HEK293 (cell line): Measurements from ENCODE around the gene RHOXF2.
"Not testable (repeated sequence)": the region's sequence is repeated elsewhere in the genome, so short reads cannot be mapped to it uniquely, and the experiment has no call there.

ENCODE experiments used
- CTCF ChIA-PET: fragments of 350-600 bp; formaldehyde crosslinking; extraction: SDS; loops from one replicate; lab custom pipeline; 2021; ENCODE audit warnings: antibody characterized with exemption; lab: Yijun Ruan, JAX
- POLR2A ChIA-PET: fragments of 300-600 bp; formaldehyde crosslinking; extraction: SDS; loops from one replicate; lab custom pipeline; 2020; ENCODE audit warnings: antibody characterized with exemption, inconsistent platforms; lab: Yijun Ruan, JAX
- H3K27ac ChIP-seq: fragments of 200-500 bp; sonication (Bioruptor generic); 2 replicates; pipeline ENCODE4 v1.5.1; 2014; ENCODE audit warnings: low read depth, low read length, control low read depth, inconsistent platforms; ENCODE audit errors: extremely low read depth
- H3K36me3 ChIP-seq, 2 experiments: fragments of 200-500 bp in 1 of 2; sonication (Bioruptor generic) in 1 of 2; 1 replicate in 1 of 2; 2 replicates in 1 of 2; pipeline ENCODE4 v1.5.1; 2014 to 2017; ENCODE audit warnings: inconsistent platforms in 2 of 2, low read length in 2 of 2; ENCODE audit not compliant: control insufficient read depth in 2 of 2, insufficient read depth in 1 of 2
- H3K4me1 ChIP-seq: fragments of 200-500 bp; sonication (Bioruptor generic); 2 replicates; pipeline ENCODE4 v1.5.1; 2014; ENCODE audit warnings: mild to moderate bottlenecking, low read length, inconsistent platforms; ENCODE audit not compliant: control insufficient read depth, insufficient read depth
- H3K4me3 ChIP-seq: 2 replicates; pipeline ENCODE4 v1.5.1; 2011; ENCODE audit warnings: low read depth, mild to moderate bottlenecking, control low read depth, low read length, moderate library complexity
- H3K9me3 ChIP-seq: fragments of 200-500 bp; sonication (Bioruptor generic); 2 replicates; pipeline ENCODE4 v1.5.1; 2014; ENCODE audit warnings: low read depth, low read length, inconsistent platforms; ENCODE audit not compliant: control insufficient read depth, insufficient read depth
- ELK4 ChIP-seq: IDR thresholded peaks from 2 replicates; pipeline ENCODE4 v1.6.1; 2011; ENCODE audit warnings: mild to moderate bottlenecking, low read depth, low read length, borderline replicate concordance
- GLI2 ChIP-seq: fragments of 450-650 bp; formaldehyde crosslinking; IDR thresholded peaks from 2 replicates; pipeline ENCODE4; 2017; ENCODE audit warnings: missing biosample characterization, missing genetic modification characterization, low read depth, borderline replicate concordance
- HIC1 ChIP-seq: fragments of 450-650 bp; formaldehyde crosslinking; IDR thresholded peaks from 2 replicates; pipeline ENCODE4 v1.5.1; 2016; ENCODE audit warnings: missing biosample characterization, missing genetic modification characterization
- HOXA7 ChIP-seq: sonication (generic); formaldehyde crosslinking; IDR thresholded peaks from 2 replicates; pipeline ENCODE4 v1.8.1; 2022; ENCODE audit warnings: missing genetic modification reagents, borderline replicate concordance
- INSM2 ChIP-seq: fragments of 450-650 bp; formaldehyde crosslinking; IDR thresholded peaks from 2 replicates; pipeline ENCODE4 v1.5.1; 2016; ENCODE audit warnings: missing biosample characterization, missing genetic modification characterization
- MZF1 ChIP-seq: fragments of 450-650 bp; formaldehyde crosslinking; IDR thresholded peaks from 2 replicates; pipeline ENCODE4 v1.5.1; 2017; ENCODE audit warnings: missing biosample characterization, missing genetic modification characterization, borderline replicate concordance
- PBX3 ChIP-seq: sonication (generic); formaldehyde crosslinking; IDR thresholded peaks from 2 replicates; pipeline ENCODE4 v1.8.1; 2022; ENCODE audit warnings: mild to moderate bottlenecking, moderate library complexity, missing genetic modification reagents
- RBAK ChIP-seq: fragments of 450-650 bp; formaldehyde crosslinking; IDR thresholded peaks from 2 replicates; pipeline ENCODE4 v1.5.1; 2016; ENCODE audit warnings: missing biosample characterization, missing genetic modification characterization
- TCF7L2 ChIP-seq: IDR thresholded peaks from 2 replicates; pipeline ENCODE4 v1.6.1; 2011; ENCODE audit warnings: low read depth, mild to moderate bottlenecking, inconsistent platforms, low read length, moderate library complexity, borderline replicate concordance
- WT1 ChIP-seq: fragments of 450-650 bp; formaldehyde crosslinking; IDR thresholded peaks from 2 replicates; pipeline ENCODE4 v1.5.1; 2016; ENCODE audit warnings: missing biosample characterization, missing genetic modification characterization
- ZBTB44 ChIP-seq: fragments of 450-650 bp; IDR thresholded peaks from 2 replicates; pipeline ENCODE4 v1.5.1; 2018; ENCODE audit warnings: missing biosample characterization, mild to moderate bottlenecking, missing genetic modification characterization
- ZNF114 ChIP-seq: fragments of 450-650 bp; formaldehyde crosslinking; IDR thresholded peaks from 2 replicates; pipeline ENCODE4 v1.5.0; 2017; ENCODE audit warnings: missing biosample characterization, missing genetic modification characterization
- ZNF248 ChIP-seq: fragments of 450-650 bp; formaldehyde crosslinking; IDR thresholded peaks from 2 replicates; pipeline ENCODE4 v1.5.1; 2017; ENCODE audit warnings: missing biosample characterization, missing genetic modification characterization
- ZNF26 ChIP-seq: fragments of 450-650 bp; formaldehyde crosslinking; IDR thresholded peaks from 2 replicates; pipeline ENCODE4 v1.5.1; 2016; ENCODE audit warnings: missing biosample characterization, missing genetic modification characterization
- ZNF394 ChIP-seq: fragments of 450-650 bp; formaldehyde crosslinking; IDR thresholded peaks from 2 replicates; pipeline ENCODE4 v1.5.1; 2016; ENCODE audit warnings: missing biosample characterization, missing genetic modification characterization, mild to moderate bottlenecking, moderate library complexity, borderline replicate concordance
- ZNF426 ChIP-seq: fragments of 450-650 bp; formaldehyde crosslinking; IDR thresholded peaks from 2 replicates; pipeline ENCODE4 v1.5.1; 2017; ENCODE audit warnings: missing biosample characterization, missing genetic modification characterization, mild to moderate bottlenecking, inconsistent platforms, moderate library complexity
- ZNF555 ChIP-seq: fragments of 450-650 bp; formaldehyde crosslinking; conservative IDR thresholded peaks from 2 replicates; pipeline ENCODE4 v1.5.1; 2017; ENCODE audit warnings: missing biosample characterization, mild to moderate bottlenecking, missing genetic modification characterization, inconsistent platforms
- ZNF623 ChIP-seq: fragments of 450-650 bp; formaldehyde crosslinking; IDR thresholded peaks from 2 replicates; pipeline ENCODE4 v1.5.1; 2016; ENCODE audit warnings: missing biosample characterization, missing genetic modification characterization
- ZNF791 ChIP-seq: fragments of 450-650 bp; formaldehyde crosslinking; IDR thresholded peaks from 2 replicates; pipeline ENCODE4 v1.5.1; 2016; ENCODE audit warnings: missing biosample characterization, missing genetic modification characterization
- ZSCAN23 ChIP-seq: fragments of 450-650 bp; formaldehyde crosslinking; IDR thresholded peaks from 2 replicates; pipeline ENCODE4 v1.5.1; 2016; ENCODE audit warnings: missing biosample characterization, missing genetic modification characterization

The RHOXF2 gene

GRCh38 chrX:120158313-120158712 is at the start of gene RHOXF2:
Gene RHOXF2 (plus strand): TSS chrX:120158613. CDS start chrX:120158751, 138 bp downstream.
- H3K36me3 ChIP-seq, H3K4me1 ChIP-seq, CTCF ChIA-PET, H3K4me3 ChIP-seq, POLR2A ChIA-PET, H3K9me3 ChIP-seq, H3K27ac ChIP-seq: not testable (repeated sequence)

GRCh38 chrX:120109378-120109777 is 49.0 kb upstream of the RHOXF2 start:
- Histone ChIP-seq H3K4me3 (no peak overlapping the region), H3K36me3 (no peaks in the 10 kb centered on the region), H3K4me1 (no peaks in the 10 kb centered on the region), H3K27ac (no peak overlapping the region), H3K9me3 (no peaks in the 10 kb centered on the region)
- ChIA-PET CTCF (no interaction called here), POLR2A (no interaction called here)
- no peak for TF ChIP-seq MZF1 (tag by site-specific recombination)
- TF ChIP-seq ZNF394 (tag by site-specific recombination) = peak; percentile 47; the same call in 1 of the 2 replicates
- peak; percentile 34; the same call in 1 of the 2 replicates for TF ChIP-seq ZNF623
- no peak for TF ChIP-seq INSM2 (tag by site-specific recombination)
- no peak for TF ChIP-seq ZNF791 (tag by site-specific recombination)
- TF ChIP-seq ZSCAN23 (tag by site-specific recombination) = no peak
- TF ChIP-seq ZNF426 (tag by site-specific recombination) = peak; percentile 44
- no peak for TF ChIP-seq RBAK (tag by site-specific recombination)
- no peak for TF ChIP-seq GLI2 (tag by site-specific recombination)
- no peak for TF ChIP-seq ELK4
- TF ChIP-seq ZBTB44 (tag by site-specific recombination) = no peak
- TF ChIP-seq ZNF114 = no peak
- no peak for TF ChIP-seq PBX3 (CRISPR knock-in tag)
- no peak for TF ChIP-seq TCF7L2
- no peak for TF ChIP-seq ZNF248 (tag by site-specific recombination)
- no peak for TF ChIP-seq WT1 (tag by site-specific recombination)
- no peak for TF ChIP-seq HIC1 (tag by site-specific recombination)
- no peak for TF ChIP-seq ZNF26 (tag by site-specific recombination)
- TF ChIP-seq HOXA7 (CRISPR knock-in tag) = no peak
- TF ChIP-seq ZNF555 (tag by site-specific recombination) = peak; percentile 53
